Choroid plexus epithelial cell (primary cell): ENCODE results near the gene ADRA2B.

Source experiments
- DNase-seq: peaks from one replicate; pipeline ENCODE4 v3.0.0-alpha.2; 2010; ENCODE audit warnings: low read depth
- H3K4me3 ChIP-seq: 2 replicates; pipeline ENCODE4 v1.5.1; 2011; ENCODE audit warnings: low read depth, mild to moderate bottlenecking, control low read depth, low read length, moderate library complexity
- TF ChIP-seq, protein P1 (sequence below): conservative IDR thresholded peaks from 2 replicates; pipeline ENCODE4 v1.5.1; 2011; ENCODE audit warnings: low read depth, mild to moderate bottlenecking, control low read depth, inconsistent platforms, low read length, moderate library complexity

ADRA2B gene

DNA sequence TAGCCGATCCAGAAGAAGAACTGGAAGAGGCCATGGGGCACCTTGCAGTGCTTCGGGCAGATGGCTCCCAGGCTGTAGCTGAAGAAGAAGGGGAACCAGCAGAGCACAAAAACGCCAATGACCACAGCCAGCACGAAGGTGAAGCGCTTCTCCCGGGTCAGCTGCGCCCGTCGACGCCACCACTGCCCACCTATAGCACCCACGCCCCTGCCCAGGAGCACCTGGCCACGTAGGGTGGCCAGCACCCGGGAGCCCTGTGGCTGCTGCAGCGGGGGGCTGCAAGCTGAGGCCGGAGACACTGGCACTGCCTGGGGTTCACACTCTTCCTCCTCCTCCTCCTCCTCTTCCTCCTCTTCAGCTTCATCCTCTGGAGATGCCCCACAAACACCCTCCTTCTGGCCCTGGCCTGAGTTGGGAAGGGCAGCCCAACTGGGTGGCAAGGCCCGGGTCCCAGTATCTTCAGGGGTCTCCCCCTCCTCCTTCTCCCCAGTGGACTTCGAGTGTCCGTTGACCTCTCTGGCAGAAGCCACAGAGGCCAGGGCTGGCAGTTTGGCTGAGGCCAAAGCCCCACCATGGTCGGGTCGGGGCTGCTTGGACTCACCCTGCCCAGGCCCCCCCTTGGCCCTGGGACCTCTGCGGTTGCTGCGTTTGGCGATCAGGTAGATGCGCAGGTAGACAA, 1.3 kb downstream of the ADRA2B start:
- DNase-seq = no peak
- TF ChIP-seq, protein P1, sequence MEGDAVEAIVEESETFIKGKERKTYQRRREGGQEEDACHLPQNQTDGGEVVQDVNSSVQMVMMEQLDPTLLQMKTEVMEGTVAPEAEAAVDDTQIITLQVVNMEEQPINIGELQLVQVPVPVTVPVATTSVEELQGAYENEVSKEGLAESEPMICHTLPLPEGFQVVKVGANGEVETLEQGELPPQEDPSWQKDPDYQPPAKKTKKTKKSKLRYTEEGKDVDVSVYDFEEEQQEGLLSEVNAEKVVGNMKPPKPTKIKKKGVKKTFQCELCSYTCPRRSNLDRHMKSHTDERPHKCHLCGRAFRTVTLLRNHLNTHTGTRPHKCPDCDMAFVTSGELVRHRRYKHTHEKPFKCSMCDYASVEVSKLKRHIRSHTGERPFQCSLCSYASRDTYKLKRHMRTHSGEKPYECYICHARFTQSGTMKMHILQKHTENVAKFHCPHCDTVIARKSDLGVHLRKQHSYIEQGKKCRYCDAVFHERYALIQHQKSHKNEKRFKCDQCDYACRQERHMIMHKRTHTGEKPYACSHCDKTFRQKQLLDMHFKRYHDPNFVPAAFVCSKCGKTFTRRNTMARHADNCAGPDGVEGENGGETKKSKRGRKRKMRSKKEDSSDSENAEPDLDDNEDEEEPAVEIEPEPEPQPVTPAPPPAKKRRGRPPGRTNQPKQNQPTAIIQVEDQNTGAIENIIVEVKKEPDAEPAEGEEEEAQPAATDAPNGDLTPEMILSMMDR = no peak

DNA sequence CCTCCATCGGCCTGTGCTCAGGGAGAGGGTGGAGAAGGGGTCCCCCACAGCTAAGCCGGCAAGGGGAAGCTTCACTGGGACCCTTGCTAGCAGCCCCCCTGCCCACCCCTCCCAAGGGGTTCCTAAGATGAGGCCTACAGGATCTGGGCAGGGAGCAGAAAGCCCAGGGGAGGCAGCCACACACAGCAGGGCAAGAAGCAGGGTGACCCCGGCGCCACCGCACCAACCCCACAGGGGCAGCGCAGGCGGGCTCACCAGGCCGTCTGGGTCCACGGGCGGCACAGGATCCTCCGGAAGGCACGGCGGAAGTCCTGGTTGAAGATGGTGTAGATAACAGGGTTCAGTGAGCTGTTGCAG, 1.8 kb downstream of the ADRA2B start:
- H3K4me3 ChIP-seq = no peak overlapping the region
- TF ChIP-seq, protein P1 = no peak
- no peak for DNase-seq

More for the DNA sequence above, 1.3 kb downstream of the ADRA2B start:
- H3K4me3 ChIP-seq = no peak overlapping the region

DNA sequence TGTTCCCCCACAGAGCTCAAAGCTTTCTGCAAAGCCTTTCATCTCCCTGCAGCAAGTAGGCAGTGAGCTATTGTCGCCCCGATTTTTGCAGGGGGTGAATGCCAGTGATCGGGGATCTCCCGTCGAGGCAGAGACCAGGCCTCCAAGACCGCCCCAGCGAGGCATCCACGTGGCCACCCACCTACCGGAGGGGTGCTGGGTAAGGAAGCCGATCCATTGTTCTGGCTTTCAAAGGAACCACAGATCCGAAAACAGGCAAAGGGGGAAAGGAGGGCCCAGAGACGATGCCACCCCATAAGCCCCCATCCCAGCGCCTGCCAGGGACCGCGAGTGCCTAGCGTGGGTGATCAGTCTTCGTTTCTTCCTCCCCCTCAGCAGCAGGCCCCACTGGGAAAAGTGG, 2.4 kb downstream of the ADRA2B start:
- TF ChIP-seq, protein P1 = no peak
- DNase-seq = no peak
- H3K4me3 ChIP-seq = no peak overlapping the region

DNA sequence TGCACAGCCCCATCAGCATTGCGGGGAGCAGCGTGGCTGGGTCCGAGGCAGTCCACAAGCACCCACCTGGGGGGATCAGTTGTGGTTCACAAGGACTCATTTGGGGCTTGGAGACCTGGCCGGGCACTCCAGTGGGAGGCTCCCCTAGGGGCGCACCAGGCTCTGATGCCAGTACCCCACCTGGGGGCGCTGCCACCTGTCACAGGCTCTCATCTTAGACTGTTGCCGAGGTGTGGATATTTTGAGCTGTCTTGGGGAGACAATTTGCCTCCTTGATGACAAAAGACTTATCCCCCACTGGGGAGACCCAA, 3.0 kb downstream of the ADRA2B start:
- no peak overlapping the region for H3K4me3 ChIP-seq
- TF ChIP-seq, protein P1 = no peak
- no peak for DNase-seq

DNA sequence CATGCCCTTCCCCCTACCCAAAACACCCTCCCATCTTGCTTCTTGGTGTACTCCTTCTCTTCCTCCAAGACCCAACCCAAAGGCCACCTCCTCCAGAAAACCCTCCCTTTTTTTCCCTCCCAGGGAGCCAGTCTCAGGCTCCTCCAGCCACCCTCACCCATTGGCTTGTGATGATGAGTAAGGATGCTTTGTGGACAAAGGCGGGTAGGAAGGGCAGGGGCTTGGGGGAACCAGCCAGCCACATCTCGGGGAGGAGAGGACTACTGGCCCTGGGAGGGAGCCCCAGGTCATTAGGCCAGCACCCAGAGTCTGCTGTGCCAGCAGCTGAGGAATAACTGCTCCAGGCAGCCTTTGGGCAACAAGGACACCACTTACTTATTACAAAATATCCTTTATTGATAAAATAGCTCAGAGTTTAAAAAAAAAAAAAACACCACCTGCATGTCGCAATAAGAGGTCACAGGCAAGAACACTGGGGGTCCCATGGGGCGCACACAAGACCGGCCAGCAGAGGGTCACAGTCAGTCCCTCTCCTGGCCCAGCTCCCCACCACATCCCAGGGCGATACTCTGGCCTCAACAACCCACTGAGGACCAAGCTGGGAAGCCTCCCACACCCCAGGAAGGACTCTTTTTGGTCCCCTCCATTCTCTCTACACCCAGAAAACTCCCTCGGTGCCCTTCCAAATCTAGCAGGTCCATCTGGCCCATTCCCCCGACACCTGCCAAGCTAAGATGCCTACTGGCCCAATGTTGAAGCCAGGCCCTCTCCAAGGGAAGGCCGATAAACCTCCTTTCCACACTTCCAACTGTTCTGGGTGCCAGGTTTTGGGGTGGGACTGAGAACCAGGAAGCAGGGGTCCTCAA, 3.6 kb downstream of the ADRA2B start:
- no peak for DNase-seq
- H3K4me3 ChIP-seq = no peak overlapping the region
- TF ChIP-seq, protein P1 = no peak

DNA sequence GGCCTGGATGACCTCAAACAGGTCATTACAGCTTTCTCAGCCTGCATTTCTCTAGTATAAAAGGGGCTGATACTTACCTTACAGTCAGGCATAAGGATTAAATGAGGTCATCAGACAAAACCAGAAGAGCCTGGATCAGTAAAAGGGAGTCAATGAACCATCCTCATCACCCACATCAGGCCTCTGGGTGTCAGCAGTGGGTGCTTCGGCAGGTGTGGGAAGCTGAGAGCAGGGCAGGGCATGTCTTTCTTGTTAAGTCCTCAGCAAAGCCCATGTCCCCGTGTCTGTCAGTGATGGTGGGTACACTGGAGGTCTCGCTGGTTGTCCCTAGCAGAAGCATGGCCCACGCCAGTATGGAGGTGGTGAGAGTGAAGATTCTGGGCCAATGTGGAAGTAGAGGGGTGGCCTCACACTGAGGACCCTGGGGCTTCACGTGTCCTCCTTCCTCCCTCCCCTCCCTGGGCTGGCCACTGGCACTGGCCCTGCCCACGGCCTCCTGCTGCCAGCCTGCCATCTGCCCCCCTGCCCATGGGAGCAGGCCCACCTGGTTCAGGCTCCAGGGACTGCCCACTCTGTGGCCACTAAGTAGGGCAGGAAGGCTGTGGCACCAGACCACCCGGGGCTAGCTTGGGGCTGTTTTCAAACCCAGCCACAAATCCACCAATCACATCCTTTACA, 4.4 kb downstream of the ADRA2B start:
- TF ChIP-seq, protein P1 = no peak
- no peak overlapping the region for H3K4me3 ChIP-seq
- no peak for DNase-seq
